SK-N-MC (cell line): ENCODE results near the gene DNAH8.

Experiments used
- EZH2 ChIP-seq: fragments of 200-600 bp; sonication (generic); IDR thresholded peaks from one replicate; pipeline ENCODE4 v1.6.1; 2017; ENCODE audit warnings: antibody characterized with exemption
- FOXP2 ChIP-seq: optimal IDR thresholded peaks from 2 replicates; pipeline ENCODE3; 2011; ENCODE audit warnings: mild to moderate bottlenecking, moderate library complexity; ENCODE audit not compliant: insufficient read depth; ENCODE audit errors: extremely low read length, control extremely low read depth
- POLR2AphosphoS5 ChIP-seq: IDR thresholded peaks from 2 replicates; pipeline ENCODE4 v1.6.1; 2012; ENCODE audit warnings: mild to moderate bottlenecking, low read depth, low read length, borderline replicate concordance

- TF ChIP-seq POLR2AphosphoS5: no peak
- no peak for TF ChIP-seq EZH2
- no peak for TF ChIP-seq FOXP2
These were observed 28.7 kb upstream of the DNAH8 start for GRCh38 chr6:38686270-38687042.
